Measurements from ENCODE around the gene FRK. TPM values are rescaled to one million over a fixed set of nuclear protein-coding genes. Genes with fewer than 3 reads are reported as not detected.

FRK gene
- total and polyA plus RNA-seq, 8 donors = 1.0 to 23.3 (median 6.2) TPM

DNA sequence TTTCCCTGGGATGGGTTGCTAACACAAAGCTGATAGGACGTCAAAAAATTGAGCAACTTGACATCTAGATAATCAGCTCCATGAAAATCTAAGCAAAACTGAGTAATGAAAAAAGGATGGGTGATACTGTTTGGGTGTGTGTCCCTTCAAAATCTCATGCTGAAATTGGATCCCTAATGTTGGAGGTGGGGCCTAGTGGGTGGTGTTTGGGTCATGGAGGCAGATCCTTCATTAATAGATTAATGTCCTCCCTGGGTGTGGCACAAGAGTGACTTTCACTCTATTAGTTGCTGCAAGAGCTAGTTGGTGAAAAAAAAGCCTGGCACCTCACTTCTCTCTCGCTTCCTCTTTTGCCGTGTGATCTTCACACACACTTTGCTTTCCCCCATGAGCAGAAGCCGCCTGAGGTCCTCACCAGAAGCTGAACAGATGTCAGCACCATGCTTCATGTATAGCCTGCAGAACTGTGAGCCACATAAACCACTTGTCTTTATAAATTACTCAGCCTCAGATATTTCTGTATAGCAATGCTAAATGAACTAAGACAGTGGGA, 160.9 kb downstream of the FRK start:
- Histone ChIP-seq H3K4me3 (no peak overlapping the region), H3K9me3 (no peaks in the 10 kb centered on the region), H3K27me3 (no peaks in the 10 kb centered on the region), H3K27ac (no peak overlapping the region), H3K36me3 (no peaks in the 10 kb centered on the region), H3K4me1 (no peaks in the 10 kb centered on the region)
- no peak for DNase-seq
- 84 to 88% (median 86%) methylated on average over 4 of the region's 4 CpGs for WGBS, 5 donors
- no peak for TF ChIP-seq POLR2A (IDR thresholded peaks at IDR 0.05)
- TF ChIP-seq EP300 (IDR thresholded peaks at IDR 0.05) = no peak
- no peak for TF ChIP-seq POLR2AphosphoS5 (IDR thresholded peaks at IDR 0.05)
- TF ChIP-seq, protein P1, sequence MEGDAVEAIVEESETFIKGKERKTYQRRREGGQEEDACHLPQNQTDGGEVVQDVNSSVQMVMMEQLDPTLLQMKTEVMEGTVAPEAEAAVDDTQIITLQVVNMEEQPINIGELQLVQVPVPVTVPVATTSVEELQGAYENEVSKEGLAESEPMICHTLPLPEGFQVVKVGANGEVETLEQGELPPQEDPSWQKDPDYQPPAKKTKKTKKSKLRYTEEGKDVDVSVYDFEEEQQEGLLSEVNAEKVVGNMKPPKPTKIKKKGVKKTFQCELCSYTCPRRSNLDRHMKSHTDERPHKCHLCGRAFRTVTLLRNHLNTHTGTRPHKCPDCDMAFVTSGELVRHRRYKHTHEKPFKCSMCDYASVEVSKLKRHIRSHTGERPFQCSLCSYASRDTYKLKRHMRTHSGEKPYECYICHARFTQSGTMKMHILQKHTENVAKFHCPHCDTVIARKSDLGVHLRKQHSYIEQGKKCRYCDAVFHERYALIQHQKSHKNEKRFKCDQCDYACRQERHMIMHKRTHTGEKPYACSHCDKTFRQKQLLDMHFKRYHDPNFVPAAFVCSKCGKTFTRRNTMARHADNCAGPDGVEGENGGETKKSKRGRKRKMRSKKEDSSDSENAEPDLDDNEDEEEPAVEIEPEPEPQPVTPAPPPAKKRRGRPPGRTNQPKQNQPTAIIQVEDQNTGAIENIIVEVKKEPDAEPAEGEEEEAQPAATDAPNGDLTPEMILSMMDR (IDR thresholded peaks at IDR 0.05) = no peak
- intact Hi-C loops (cut with DNase I; ENCODE audit: low total_unique reads) = loop anchor here (10.0 kb wide), 1 partner anchor 1155 kb away; no protein-coding TSS in a partner anchor

DNA sequence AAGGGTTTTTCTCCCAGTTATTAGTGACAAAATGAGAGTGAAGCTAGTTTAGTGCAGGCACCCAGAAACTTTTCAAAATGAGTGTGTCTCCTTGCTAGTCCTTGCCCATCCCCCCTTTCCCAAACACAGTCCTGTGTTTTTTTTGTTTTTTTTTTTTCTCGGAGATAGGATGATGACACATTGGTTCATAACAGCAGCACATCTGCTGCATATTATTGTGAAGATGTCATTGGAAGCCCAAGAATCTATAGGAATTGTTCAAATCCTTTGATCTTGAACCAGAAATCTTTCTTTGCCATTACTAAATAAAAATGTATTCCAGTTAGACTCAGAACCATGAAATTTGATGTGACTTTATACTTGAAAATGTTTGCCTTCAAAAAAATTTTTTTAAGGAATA, 162.4 kb downstream of the FRK start:
- no peaks in the 10 kb centered on the region for H3K27me3 ChIP-seq
- H3K9me3 ChIP-seq = no peaks in the 10 kb centered on the region
- no peak for DNase-seq
- no peaks in the 10 kb centered on the region for H3K36me3 ChIP-seq
- intact Hi-C loops (cut with DNase I; ENCODE audit: low total_unique reads) = no loop called here
- TF ChIP-seq EP300 (IDR thresholded peaks at IDR 0.05) (no peak), POLR2A (IDR thresholded peaks at IDR 0.05) (no peak), POLR2AphosphoS5 (IDR thresholded peaks at IDR 0.05) (no peak)
- TF ChIP-seq, protein P1 (IDR thresholded peaks at IDR 0.05) = no peak
- no peak overlapping the region for H3K4me3 ChIP-seq
- 30 to 62% (median 56%) methylated on average over 1 of the region's 1 CpG for WGBS, 5 donors
- H3K27ac ChIP-seq = no peak overlapping the region
- no peaks in the 10 kb centered on the region for H3K4me1 ChIP-seq

DNA sequence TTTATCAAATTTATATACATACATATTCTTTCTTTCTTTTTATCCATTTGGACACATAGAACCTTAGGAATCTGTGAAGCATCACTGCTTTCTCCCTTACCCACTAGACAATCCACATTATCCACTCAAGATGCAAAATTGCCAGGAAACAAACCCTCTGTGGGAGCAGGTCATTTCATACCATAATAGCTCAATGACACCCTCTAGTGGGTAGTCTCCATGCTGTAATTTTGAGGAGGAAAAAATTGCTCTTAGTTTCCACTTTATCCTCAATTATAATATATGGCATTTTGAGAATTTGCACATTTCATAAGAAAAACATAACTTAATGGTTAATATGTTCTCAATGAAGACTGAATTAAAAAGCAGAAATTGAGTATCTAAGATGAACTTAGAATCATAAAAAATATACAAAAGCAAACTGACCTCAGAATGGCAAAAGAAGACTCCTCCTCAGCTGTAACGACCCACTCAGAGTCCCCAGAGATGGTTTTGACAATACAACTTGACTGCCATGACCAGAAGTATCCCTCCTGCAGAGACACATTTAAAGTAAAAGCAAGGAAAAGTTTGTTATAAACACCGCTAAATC, 164.1 kb downstream of the FRK start:
- intact Hi-C loops (cut with DNase I; ENCODE audit: low total_unique reads) = no loop called here
- Histone ChIP-seq H3K9me3 (no peaks in the 10 kb centered on the region), H3K4me1 (no peaks in the 10 kb centered on the region), H3K4me3 (no peak overlapping the region), H3K27me3 (no peaks in the 10 kb centered on the region), H3K27ac (no peak overlapping the region), H3K36me3 (no peaks in the 10 kb centered on the region)
- TF ChIP-seq, protein P1 (IDR thresholded peaks at IDR 0.05) = peak in 5 of 7 experiments; percentile 43 to 65 (median 45)
- TF ChIP-seq EP300 (IDR thresholded peaks at IDR 0.05) = no peak
- peak in 1 of 2 donors; percentile 79 for DNase-seq
- WGBS, 5 donors = 68 to 78% (median 73%) methylated on average over 2 of the region's 2 CpGs

DNA sequence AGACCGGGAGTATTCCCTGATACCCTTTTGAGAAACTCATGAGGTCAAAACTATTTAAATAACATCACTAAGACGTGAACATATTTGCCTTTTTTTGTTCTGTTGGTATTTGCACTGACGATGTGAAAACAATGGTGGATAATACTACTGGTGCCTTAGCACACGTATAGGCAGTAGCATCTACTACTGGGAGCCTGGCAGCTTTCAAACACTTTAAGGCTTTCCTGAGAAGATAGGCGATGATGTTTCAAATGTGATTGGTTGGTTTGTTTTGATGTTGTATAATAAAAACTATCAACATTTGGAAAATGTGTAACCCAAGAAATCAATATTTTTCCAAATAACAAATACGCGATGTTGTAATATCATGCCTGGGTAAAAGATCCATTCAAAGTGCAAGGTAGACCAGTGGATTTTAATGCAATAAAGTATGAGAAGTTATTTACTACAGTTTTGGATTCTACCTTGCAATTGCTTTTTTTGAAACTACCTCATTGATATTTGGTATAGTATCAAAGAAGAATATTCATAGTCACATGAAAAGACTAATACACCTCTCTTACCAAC, 166.2 kb downstream of the FRK start:
- WGBS, 5 donors = 62 to 82% (median 75%) methylated on average over 7 of the region's 7 CpGs
- Histone ChIP-seq H3K4me3 (no peak overlapping the region), H3K27ac (no peak overlapping the region), H3K36me3 (no peaks in the 10 kb centered on the region), H3K9me3 (no peaks in the 10 kb centered on the region), H3K27me3 (no peaks in the 10 kb centered on the region), H3K4me1 (no peaks in the 10 kb centered on the region)
- no peak for DNase-seq
- no peak for TF ChIP-seq POLR2A (IDR thresholded peaks at IDR 0.05)
- TF ChIP-seq, protein P1 (IDR thresholded peaks at IDR 0.05) = no peak
- TF ChIP-seq POLR2AphosphoS5 (IDR thresholded peaks at IDR 0.05) = no peak
- no peak for TF ChIP-seq EP300 (IDR thresholded peaks at IDR 0.05)
- intact Hi-C loops (cut with DNase I; ENCODE audit: low total_unique reads) = no loop called here

Data from stomach (tissue), 9 donors.